GM12875 (cell line): ENCODE results near the gene PHACTR1.

Source experiments
- H3K4me3 ChIP-seq: one replicate; pipeline ENCODE4 v1.5.1; 2011; ENCODE audit warnings: low read depth, low read length, control low read depth
- TF ChIP-seq, protein P1 (sequence below): IDR thresholded peaks from 2 replicates; pipeline ENCODE4 v1.5.1; 2011; ENCODE audit warnings: low read depth, mild to moderate bottlenecking, control low read depth, inconsistent platforms, low read length, moderate library complexity, borderline replicate concordance; ENCODE audit not compliant: insufficient read depth

The PHACTR1 gene

DNA sequence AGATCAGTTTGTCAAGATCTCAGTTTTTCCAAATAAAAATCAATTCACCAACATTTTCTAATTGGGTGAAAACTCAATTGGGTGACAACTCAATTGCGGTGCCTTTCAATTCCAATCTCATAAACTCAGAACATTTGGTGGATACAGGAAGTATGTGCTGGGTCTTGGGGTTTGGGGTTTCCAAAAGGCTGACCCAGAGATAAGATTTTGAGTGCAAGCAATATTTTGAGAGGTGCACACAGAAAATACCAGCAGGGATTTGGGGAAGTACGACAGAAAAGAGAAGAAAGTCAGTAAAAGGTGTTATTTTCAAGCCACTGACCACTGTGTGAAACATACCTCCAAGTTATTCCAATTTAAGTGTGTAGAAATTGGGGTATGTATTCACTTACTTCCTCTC, 258.0 kb downstream of the PHACTR1 start:
- TF ChIP-seq, protein P1, sequence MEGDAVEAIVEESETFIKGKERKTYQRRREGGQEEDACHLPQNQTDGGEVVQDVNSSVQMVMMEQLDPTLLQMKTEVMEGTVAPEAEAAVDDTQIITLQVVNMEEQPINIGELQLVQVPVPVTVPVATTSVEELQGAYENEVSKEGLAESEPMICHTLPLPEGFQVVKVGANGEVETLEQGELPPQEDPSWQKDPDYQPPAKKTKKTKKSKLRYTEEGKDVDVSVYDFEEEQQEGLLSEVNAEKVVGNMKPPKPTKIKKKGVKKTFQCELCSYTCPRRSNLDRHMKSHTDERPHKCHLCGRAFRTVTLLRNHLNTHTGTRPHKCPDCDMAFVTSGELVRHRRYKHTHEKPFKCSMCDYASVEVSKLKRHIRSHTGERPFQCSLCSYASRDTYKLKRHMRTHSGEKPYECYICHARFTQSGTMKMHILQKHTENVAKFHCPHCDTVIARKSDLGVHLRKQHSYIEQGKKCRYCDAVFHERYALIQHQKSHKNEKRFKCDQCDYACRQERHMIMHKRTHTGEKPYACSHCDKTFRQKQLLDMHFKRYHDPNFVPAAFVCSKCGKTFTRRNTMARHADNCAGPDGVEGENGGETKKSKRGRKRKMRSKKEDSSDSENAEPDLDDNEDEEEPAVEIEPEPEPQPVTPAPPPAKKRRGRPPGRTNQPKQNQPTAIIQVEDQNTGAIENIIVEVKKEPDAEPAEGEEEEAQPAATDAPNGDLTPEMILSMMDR = no peak
- H3K4me3 ChIP-seq = no peak overlapping the region

DNA sequence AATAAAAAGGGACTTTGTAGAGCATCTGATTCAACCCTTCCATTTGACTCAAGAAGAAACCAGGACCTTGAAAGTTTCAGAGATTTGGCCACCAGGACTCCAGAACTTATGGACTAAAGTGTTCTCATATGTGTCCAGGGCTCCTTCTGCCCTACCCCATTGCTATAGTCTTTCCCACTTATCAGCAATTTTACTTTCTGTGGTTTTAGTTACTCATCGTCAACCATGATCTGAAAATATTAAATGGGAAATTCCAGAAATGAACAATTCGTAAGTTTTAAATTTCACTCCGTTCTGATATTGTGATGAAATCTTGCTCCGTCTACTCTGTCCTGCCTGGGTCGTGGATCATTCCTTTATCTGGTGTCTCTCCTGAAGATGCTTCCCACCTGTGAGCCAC, 259.8 kb downstream of the PHACTR1 start:
- TF ChIP-seq, protein P1 = no peak
- no peak overlapping the region for H3K4me3 ChIP-seq

DNA sequence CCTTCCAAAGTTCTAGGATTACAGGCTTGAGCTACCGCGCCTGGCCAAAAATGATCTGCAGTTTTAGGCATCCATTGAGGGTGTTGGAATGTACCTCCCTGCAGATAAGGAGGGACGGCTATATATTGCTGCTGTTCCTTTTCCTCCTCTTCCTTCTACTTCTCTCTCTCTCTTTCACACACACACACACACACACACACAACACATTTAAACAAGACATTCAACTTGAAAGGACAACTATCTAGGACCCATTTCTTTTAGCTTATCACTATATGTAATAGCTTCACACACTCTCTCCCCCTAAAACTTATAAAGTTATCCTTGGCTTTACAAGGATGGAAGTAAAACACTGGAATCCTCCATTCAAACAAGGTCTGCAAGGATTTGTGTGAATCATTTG, 260.6 kb downstream of the PHACTR1 start:
- no peak overlapping the region for H3K4me3 ChIP-seq
- TF ChIP-seq, protein P1 = no peak

DNA sequence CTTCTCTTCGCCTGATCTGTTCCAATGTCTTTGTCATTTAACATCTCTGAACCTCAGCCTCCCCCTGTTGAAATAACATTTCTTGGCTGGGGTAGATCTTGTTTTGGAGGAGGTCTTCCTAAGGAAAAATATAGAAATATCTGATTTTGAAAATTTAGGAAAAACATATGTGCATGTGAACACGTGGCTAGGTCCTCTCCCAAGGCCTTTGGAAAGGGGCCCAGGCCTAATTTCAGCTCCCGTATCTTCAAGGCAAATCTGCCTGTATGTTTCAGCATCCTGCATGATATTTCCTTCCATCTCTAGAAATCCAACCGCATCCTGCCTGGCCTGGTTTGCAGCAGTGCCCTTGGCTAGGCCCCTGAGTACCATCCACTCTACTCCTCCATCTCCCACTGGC, 261.2 kb downstream of the PHACTR1 start:
- no peak overlapping the region for H3K4me3 ChIP-seq
- TF ChIP-seq, protein P1 = no peak

DNA sequence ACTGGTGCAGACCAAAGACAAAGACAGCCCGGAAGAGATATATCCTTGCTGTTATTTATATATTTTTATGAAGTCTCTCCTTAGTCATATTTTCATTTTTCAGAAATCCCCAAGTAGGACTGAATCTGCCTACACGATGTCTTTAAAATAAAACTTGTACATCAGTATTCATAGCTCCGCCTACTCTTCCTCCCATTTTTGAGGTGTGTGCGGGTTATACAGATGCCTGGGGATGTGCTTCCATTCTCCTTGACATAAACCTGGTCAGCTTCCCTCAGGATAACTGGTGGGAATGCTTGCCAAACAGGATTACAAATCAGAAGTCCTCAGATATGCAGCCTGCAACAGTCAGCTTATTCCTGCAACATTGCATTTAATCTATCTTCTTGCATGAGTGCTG, 264.2 kb downstream of the PHACTR1 start:
- H3K4me3 ChIP-seq = no peak overlapping the region
- TF ChIP-seq, protein P1 = no peak

DNA sequence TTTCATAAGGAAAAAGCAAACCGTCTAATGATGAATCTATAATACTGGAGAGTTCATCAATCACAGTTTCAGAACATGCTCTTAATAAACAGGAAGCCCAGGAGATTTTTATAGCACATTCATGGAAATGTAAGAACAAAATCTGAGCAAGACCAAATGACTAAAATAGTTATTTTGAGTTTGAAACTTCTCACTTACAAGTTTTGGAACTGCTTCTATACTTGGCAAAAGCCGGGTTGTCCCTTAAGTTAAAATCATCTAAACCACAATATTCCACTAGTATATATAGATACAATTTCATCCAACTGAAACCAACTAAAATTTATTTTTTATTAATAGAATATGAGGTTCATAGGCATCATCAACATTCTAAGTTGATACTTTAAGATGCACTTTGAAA, 268.2 kb downstream of the PHACTR1 start:
- TF ChIP-seq, protein P1 = no peak

DNA sequence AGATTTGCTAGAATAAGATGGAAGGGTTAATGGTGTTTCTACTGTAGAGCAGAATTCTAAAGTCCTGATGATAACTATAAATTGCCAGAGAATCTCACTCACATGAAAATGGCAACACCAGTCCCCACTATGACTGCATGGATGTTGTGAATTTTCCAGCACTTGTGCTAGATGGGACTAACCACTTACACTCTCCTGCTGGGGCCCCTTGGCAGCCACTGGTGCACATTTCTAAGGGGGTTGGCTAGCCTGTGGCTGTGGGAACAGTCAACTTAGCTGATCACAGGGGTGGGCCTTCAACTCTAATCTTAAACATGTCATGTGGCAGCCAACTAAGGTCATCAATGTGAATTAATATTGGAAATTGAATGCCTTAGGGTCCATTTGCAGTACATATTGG, 271.2 kb downstream of the PHACTR1 start:
- no peak overlapping the region for H3K4me3 ChIP-seq
- TF ChIP-seq, protein P1 = no peak

More for the DNA sequence above, 268.2 kb downstream of the PHACTR1 start:
- H3K4me3 ChIP-seq = no peak overlapping the region
